Uterus (tissue), 2 donors: ENCODE measurements around the gene ADAP2.

Source experiments
- POLR2A ChIP-seq, 2 donors: fragments of 450-650 bp; IDR thresholded peaks; one replicate each; pipeline ENCODE4 v1.6.1; 2016; ENCODE audit warnings: antibody characterized with exemption in 2 of 2, mild to moderate bottlenecking in 1 of 2, moderate library complexity in 1 of 2
- TF ChIP-seq, protein P1 (sequence below), 4 experiments: fragments of 200-600 bp in 2 of 4; fragments of 450-650 bp in 2 of 4; sonication (generic) in 2 of 4; IDR thresholded peaks; one replicate each; pipeline ENCODE4 v1.5.1; 2016 to 2019; ENCODE audit warnings: antibody characterized with exemption in 4 of 4, mild to moderate bottlenecking in 2 of 4, moderate library complexity in 1 of 4

DNA sequence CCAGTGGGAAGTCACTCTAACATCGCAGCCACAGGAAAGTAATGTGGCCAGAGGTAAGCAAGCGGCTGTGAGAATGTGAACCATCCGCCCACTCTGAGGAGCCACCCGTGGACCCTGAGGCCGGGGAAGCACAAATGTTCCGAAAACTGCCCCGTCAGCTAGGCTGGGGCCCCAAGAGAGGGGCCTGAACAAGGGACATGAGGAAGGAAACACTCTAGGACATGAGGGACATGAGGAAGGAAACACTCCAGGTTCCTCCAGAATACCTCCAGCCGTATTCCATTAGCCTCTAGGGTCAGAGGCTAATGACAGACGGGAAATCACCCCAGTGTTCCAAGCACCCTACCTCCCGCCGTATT is 16.0 kb upstream of the ADAP2 start:
- TF ChIP-seq, protein P1, sequence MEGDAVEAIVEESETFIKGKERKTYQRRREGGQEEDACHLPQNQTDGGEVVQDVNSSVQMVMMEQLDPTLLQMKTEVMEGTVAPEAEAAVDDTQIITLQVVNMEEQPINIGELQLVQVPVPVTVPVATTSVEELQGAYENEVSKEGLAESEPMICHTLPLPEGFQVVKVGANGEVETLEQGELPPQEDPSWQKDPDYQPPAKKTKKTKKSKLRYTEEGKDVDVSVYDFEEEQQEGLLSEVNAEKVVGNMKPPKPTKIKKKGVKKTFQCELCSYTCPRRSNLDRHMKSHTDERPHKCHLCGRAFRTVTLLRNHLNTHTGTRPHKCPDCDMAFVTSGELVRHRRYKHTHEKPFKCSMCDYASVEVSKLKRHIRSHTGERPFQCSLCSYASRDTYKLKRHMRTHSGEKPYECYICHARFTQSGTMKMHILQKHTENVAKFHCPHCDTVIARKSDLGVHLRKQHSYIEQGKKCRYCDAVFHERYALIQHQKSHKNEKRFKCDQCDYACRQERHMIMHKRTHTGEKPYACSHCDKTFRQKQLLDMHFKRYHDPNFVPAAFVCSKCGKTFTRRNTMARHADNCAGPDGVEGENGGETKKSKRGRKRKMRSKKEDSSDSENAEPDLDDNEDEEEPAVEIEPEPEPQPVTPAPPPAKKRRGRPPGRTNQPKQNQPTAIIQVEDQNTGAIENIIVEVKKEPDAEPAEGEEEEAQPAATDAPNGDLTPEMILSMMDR (IDR thresholded peaks at IDR 0.05): no peak
- TF ChIP-seq POLR2A (IDR thresholded peaks at IDR 0.05): no peak
